GM23248 (cell line): ENCODE results near the gene IRF1.

Experiments
- EZH2 ChIP-seq: fragments of 200-600 bp; sonication (generic); IDR thresholded peaks from 2 replicates; pipeline ENCODE4 v1.6.1; 2018; ENCODE audit warnings: antibody characterized with exemption, mild to moderate bottlenecking; ENCODE audit not compliant: insufficient read depth, poor library complexity, severe bottlenecking
- EZH2phosphoT487 ChIP-seq: fragments of 200-600 bp; sonication (generic); IDR thresholded peaks from 2 replicates; pipeline ENCODE4 v1.6.1; 2018; ENCODE audit warnings: antibody characterized with exemption, moderate library complexity, mild to moderate bottlenecking, low read depth; ENCODE audit not compliant: insufficient read depth

DNA sequence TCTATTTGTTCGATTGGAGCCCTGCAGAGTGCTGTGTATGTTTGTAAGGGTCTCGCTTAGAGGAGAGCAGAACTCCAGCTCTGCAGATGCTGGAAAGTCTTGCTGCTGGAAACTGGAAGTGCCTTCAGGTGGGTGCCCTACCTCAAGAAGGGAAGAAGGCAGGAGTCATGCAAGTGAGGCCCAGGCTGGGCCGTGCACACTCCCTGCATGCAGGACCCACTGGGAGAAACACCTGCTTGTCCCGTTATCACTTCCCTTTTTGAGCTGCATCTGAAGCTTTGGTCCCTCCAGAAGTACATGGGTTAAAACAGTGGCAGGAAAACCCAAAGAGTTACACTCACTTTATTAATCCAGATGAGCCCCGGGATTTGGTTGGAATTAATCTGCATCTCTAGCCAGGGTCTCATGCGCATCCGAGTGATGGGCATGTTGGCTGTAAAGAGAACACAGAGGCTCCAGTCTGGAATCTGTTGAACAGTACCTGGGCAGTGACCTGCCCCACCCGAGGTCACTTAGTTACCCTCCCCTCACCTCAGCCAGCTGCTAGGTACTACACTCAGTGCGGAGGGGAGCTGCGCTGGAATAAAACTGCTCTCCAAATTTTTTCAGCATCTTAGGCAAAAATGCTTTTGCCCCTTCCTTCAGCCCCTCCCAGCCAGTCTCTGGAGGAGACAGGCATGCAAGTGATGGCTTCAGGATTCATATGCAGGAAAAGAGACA lies 1.4 kb downstream of the IRF1 start:
- TF ChIP-seq EZH2 (no peak), EZH2phosphoT487 (no peak)
